HG02970 (cell line): ENCODE measurements around the gene KLHDC10.
"Not testable (repeated sequence)": the region's sequence is repeated elsewhere in the genome, so short reads cannot be mapped to it uniquely, and the experiment has no call there.

Source experiments
- ATAC-seq: cut with Tn5 transposase; IDR thresholded peaks from one replicate; pipeline ENCODE4 v1.9.1; 2021; ENCODE audit warnings: mild to moderate bottlenecking, moderate library complexity, moderate number of reproducible peaks; ENCODE audit not compliant: unreplicated experiment, low FRiP score

The KLHDC10 gene

GRCh38 chr7:130152493-130153210, 82.3 kb downstream of the KLHDC10 start:
- no peak for ATAC-seq

DNA sequence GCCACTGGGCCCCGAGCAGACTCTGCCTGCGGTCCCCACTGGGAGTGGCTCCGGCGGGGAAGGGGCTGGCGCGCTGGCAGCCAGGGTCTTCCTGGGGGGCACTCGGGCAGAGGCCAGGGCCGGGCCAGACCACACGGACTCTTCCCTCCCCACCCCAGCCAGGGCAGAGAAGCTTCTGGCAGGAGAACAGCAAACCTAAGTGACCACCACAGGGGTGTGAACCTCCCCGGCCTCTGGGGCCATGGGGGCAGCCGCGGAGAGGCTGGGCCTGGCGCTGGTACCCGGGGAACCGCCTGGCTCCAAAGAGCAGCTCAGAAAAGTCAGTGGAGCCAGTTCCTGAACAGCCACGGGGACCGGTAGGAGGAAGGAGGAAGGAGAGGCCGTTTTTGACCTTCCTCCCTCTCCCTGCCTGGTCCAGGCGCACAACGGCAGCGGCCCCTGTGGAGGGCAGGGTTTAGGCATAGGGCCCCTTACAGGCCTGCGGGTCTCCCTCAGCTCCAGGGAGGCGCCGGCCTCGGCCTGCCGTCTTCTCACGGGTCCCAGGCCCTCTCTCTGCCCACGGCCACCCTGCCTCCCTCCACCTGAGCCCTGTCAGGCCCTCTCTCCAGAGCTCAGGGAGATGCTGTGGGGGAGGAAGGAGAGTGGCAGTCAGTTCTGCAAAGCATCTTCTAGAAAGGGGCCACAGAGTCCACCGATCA, 83.0 kb downstream of the KLHDC10 start:
- ATAC-seq: no peak

GRCh38 chr7:130154131-130154500, 83.8 kb downstream of the KLHDC10 start:
- ATAC-seq: no peak

GRCh38 chr7:130154501-130155317, 84.4 kb downstream of the KLHDC10 start:
- no peak for ATAC-seq

DNA sequence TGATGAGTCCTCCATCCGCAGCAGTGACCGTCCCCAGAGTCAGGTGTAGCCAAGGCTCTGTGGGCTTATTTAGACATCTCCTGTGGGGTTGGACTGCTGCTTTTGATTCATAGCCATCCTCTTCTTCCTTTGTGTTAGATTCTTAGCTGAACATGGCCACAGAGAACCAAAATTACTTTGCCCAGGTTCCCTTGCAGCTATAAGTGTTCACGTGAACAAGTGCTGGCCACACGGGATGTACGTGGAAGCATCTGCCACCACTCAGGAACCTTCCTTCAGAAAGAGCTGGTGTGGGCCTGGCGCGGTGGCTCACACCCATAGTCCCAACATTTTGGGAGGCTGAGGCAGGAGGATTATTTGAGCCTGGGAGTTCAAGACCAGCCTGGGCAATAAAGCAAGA, 85.8 kb downstream of the KLHDC10 start:
- no peak for ATAC-seq

DNA sequence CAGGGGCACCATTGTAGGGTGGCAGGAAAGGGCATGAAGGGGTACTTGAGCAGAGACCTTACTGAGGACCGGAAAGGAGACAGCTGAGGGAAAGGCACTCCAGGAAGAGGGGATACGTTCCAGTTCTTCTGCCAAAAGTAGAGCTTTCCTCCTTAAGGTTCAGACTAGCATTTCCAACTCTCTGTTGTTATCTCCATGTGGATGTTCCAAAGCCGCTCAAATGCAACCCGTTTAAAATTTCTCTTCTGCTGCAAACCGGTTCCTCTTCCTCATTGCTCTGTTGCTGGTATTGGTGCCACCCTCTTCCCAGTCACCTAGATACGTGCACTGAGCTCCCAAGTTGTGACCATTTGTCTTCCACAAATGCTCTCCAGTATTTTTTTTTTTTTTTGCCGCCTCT, 87.4 kb downstream of the KLHDC10 start:
- no peak for ATAC-seq

DNA sequence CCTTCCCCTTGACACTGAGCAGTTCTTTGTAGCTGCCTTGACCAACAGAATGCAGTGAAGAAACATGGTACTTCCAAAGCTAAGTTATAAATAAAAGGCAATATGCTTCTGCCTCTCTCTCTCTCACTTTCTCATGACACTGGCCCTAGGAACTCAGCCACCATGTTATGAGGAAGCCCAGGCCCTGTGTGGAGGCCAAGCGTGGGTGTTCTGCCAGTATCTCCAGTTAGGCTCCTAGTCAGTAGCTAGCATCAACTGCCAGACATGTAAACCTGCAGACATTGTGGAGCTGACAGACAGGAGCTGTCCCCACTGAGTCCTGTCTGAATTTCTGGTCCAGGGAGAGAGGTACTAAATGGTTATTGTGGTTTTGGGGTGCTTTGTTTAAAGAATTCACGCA, 89.7 kb downstream of the KLHDC10 start:
- no peak for ATAC-seq

- ATAC-seq: no peak
These were observed 90.1 kb downstream of the KLHDC10 start for GRCh38 chr7:130160455-130160854.

DNA sequence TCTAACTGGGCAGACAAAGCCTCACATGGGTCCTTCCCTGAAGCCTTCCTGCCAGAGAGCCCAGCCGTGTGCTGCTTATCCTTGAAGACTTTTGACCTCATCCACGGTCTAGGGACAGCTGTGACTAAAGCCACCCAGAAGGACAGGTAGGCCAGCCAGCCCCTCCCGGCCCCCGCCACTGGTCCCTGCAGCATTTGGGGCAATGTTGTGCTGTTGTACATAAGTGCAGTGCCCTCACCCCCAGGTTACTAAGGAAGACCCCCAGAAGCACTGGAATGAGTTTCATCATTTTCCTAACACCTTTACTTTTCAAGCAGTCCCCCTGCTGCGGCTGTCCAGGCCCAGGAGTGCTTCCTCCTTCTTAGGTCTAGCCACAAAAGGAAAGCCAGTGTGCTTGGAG, 91.9 kb downstream of the KLHDC10 start:
- no peak for ATAC-seq

- ATAC-seq: no peak
These were observed 104.1 kb downstream of the KLHDC10 start for GRCh38 chr7:130174237-130174959.

DNA sequence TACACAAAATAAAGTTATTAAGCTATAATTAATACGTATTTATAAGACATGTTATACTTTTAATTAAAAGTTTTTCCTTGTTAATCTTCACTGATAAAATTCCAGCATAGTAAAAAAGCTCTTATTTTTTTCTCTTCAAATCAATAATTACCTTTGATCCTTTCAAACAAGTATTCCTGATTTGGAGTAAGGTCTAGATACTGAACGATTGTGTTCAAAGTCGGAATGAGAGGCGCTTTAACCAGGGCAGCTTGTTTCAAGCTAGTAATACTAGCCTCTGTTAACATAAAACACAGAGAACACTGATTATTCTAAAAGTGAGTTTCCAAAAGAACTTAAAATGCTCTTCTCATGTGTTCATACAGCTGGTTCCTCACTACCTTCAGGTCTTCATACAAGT, 107.9 kb downstream of the KLHDC10 start:
- no peak for ATAC-seq

DNA sequence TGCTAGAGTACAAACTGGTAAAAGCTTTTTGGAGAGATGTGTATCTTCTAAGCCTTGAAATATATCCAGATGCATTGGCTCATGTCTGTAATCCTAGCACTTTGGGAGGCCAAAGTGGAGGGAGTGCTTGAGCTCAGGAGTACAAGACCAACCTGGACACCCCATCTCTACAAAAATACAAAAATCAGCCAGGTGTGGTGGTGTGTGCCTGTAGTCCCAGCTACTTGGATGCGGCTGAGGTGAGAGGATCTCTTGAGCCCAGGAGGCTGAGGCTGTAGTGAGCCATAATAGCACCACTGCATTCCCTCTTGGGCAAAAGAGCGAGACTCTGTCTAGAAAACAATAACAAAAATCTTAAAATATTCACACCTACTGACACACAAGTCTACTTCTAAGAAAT, 109.3 kb downstream of the KLHDC10 start:
- no peak for ATAC-seq

GRCh38 chr7:130180571-130181262, 110.4 kb downstream of the KLHDC10 start:
- ATAC-seq: no peak

GRCh38 chr7:130181263-130181605, 110.9 kb downstream of the KLHDC10 start:
- no peak for ATAC-seq

GRCh38 chr7:130182990-130183389, 112.7 kb downstream of the KLHDC10 start:
- no peak for ATAC-seq

- not testable (repeated sequence) for ATAC-seq
These were observed 114.0 kb downstream of the KLHDC10 start for GRCh38 chr7:130184349-130184748.
